HL-60/S4 treated with retinoic acid at 250 ng/mL for 4 days and 3 days (cell line): ENCODE data around the gene PAPPA.

Source experiments
- in situ Hi-C: fragments of 300-500 bp; cut with MboI; formaldehyde crosslinking; loops from 2 replicates; pipeline ENCODE4 v1.7.0; 2022; ENCODE audit warnings: low sequenced_read_pairs

PAPPA gene

GRCh38 chr9:116394894-116395698, 241.5 kb downstream of the PAPPA start:
- in situ Hi-C loops, result loop anchor here (25.0 kb wide), 2 partner anchors 92 to 108 kb away; no protein-coding TSS in a partner anchor

- in situ Hi-C loops, result loop anchor here (25.0 kb wide), 2 partner anchors 92 to 108 kb away; no protein-coding TSS in a partner anchor
Measured at GRCh38 chr9:116395699-116396037, 242.1 kb downstream of the PAPPA start.

- in situ Hi-C loops, result no loop called here
Measured at GRCh38 chr9:116403171-116403570, 249.6 kb downstream of the PAPPA start.

- in situ Hi-C loops, result no loop called here
Measured at GRCh38 chr9:116404228-116404627, 250.6 kb downstream of the PAPPA start.

- in situ Hi-C loops, result no loop called here
Measured at GRCh38 chr9:116405321-116405720, 251.7 kb downstream of the PAPPA start.

- in situ Hi-C loops, result no loop called here
Measured at GRCh38 chr9:116406469-116406868, 252.9 kb downstream of the PAPPA start.

- in situ Hi-C loops, result no loop called here
Measured at GRCh38 chr9:116409129-116409528, 255.5 kb downstream of the PAPPA start.

- in situ Hi-C loops, result no loop called here
Measured at GRCh38 chr9:116409638-116410037, 256.0 kb downstream of the PAPPA start.

GRCh38 chr9:116411506-116411905, 257.9 kb downstream of the PAPPA start:
- in situ Hi-C loops, result no loop called here

GRCh38 chr9:116414374-116414773, 260.8 kb downstream of the PAPPA start:
- in situ Hi-C loops, result no loop called here

- in situ Hi-C loops, result no loop called here
Measured at GRCh38 chr9:116416421-116416820, 262.8 kb downstream of the PAPPA start.

- in situ Hi-C loops, result no loop called here
Measured at GRCh38 chr9:116417464-116417863, 263.9 kb downstream of the PAPPA start.

GRCh38 chr9:116419181-116419580, 265.6 kb downstream of the PAPPA start:
- in situ Hi-C loops, result no loop called here

GRCh38 chr9:116420993-116421538, 267.5 kb downstream of the PAPPA start:
- in situ Hi-C loops, result no loop called here

- in situ Hi-C loops, result no loop called here
Measured at GRCh38 chr9:116422119-116422979, 268.8 kb downstream of the PAPPA start.

GRCh38 chr9:116423149-116423548, 269.6 kb downstream of the PAPPA start:
- in situ Hi-C loops, result no loop called here

GRCh38 chr9:116425244-116425643, 271.7 kb downstream of the PAPPA start:
- in situ Hi-C loops, result no loop called here

- in situ Hi-C loops, result no loop called here
Measured at GRCh38 chr9:116430849-116431248, 277.3 kb downstream of the PAPPA start.

GRCh38 chr9:116432051-116432450, 278.5 kb downstream of the PAPPA start:
- in situ Hi-C loops, result no loop called here

GRCh38 chr9:116434314-116434713, 280.7 kb downstream of the PAPPA start:
- in situ Hi-C loops, result no loop called here

- in situ Hi-C loops, result no loop called here
Measured at GRCh38 chr9:116435706-116436105, 282.1 kb downstream of the PAPPA start.

GRCh38 chr9:116436121-116436520, 282.5 kb downstream of the PAPPA start:
- in situ Hi-C loops, result no loop called here
